Heart right ventricle (tissue), 16 donors: Measurements from ENCODE around the gene PNN. TPM values are rescaled to one million over a fixed set of nuclear protein-coding genes. Genes with fewer than 3 reads are reported as not detected.
A peak's percentile ranks its signal among the peaks of the same experiment; 100 is the strongest.
"Not testable (repeated sequence)": the region's sequence is repeated elsewhere in the genome, so short reads cannot be mapped to it uniquely, and the experiment has no call there.

Source experiments
- ATAC-seq, 8 donors: fragments of 200-7000 bp; cut with Tn5 transposase; one replicate each; pipeline ENCODE4 v1.9.1; 2020; ENCODE audit warnings: mild to moderate bottlenecking in 8 of 8, moderate library complexity in 8 of 8, moderate number of reproducible peaks in 1 of 8
- DNase-seq, 2 donors: peaks; one replicate each; pipeline ENCODE4 v3.0.0-alpha.2; 2020
- H3K27ac ChIP-seq, 10 donors: fragments of 200-600 bp; sonication (generic) in 2 of 10; one replicate each; pipeline versions ENCODE4 v1.5.0 to v1.8.0; 2020 to 2022; ENCODE audit warnings: mild to moderate bottlenecking in 3 of 10
- H3K27me3 ChIP-seq, 7 donors: fragments of 200-600 bp; one replicate each; pipeline ENCODE4 v1.8.0; 2021 to 2022; ENCODE audit warnings: mild to moderate bottlenecking in 2 of 7
- H3K36me3 ChIP-seq, 9 donors: fragments of 200-600 bp; sonication (generic) in 1 of 9; one replicate each; pipeline versions ENCODE4 v1.5.0 to v1.8.0; 2020 to 2022; ENCODE audit warnings: mild to moderate bottlenecking in 2 of 9
- H3K4me1 ChIP-seq, 9 donors: fragments of 200-600 bp; sonication (generic) in 1 of 9; one replicate each; pipeline versions ENCODE4 v1.5.0 to v1.8.0; 2020 to 2022; ENCODE audit warnings: mild to moderate bottlenecking in 4 of 9
- H3K4me3 ChIP-seq, 10 donors: fragments of 200-600 bp; sonication (generic) in 2 of 10; one replicate each; pipeline versions ENCODE4 v1.5.0 to v1.8.0; 2020 to 2022; ENCODE audit warnings: mild to moderate bottlenecking in 7 of 10, moderate library complexity in 2 of 10
- H3K9me3 ChIP-seq, 11 donors: fragments of 200-600 bp in 10 of 11; sonication (generic) in 2 of 11; one replicate each; pipeline versions ENCODE4 v1.5.0 to v1.8.0; 2013 to 2022; ENCODE audit warnings: mild to moderate bottlenecking in 2 of 11, control low read depth in 1 of 11, moderate library complexity in 1 of 11
- CTCF ChIP-seq, 9 donors: fragments of 200-600 bp; sonication (generic) in 2 of 9; IDR thresholded peaks; one replicate each; pipeline versions ENCODE4 v1.5.0 to v1.8.0; 2021 to 2022; ENCODE audit warnings: antibody characterized with exemption in 9 of 9, mild to moderate bottlenecking in 5 of 9, moderate library complexity in 1 of 9
- WGBS, 2 donors: extraction: QIAGEN DNeasy Blood & Tissue Kit; methylation state at CpG; one replicate each; pipeline ENCODE4 v1.1.7; 2013; ENCODE audit warnings: inconsistent platforms in 1 of 2; 5-methylcytosine and 5-hydroxymethylcytosine counted together
- intact Hi-C, 10 donors: fragments of 100-400 bp; cut with DNase I; formaldehyde crosslinking; loops; one replicate each; pipeline versions ENCODE4 v1.11.1 to v1.14.2; 2022
- polyA plus RNA-seq, 2 donors: library from polyadenylated mRNA; stranded (reverse); fragments of 200-250 nt; gene quantifications; one replicate each; pipeline ENCODE4 v1.2.3, GENCODE V29; 2013
- total RNA-seq, 10 donors: library from RNA; stranded (reverse); fragmentation: NEBNext Ultra II Directional in 3 of 10; extraction: Animal tissue kit (Norgen Biotek cat#: 25700) in 3 of 10; gene quantifications; one replicate each; pipeline versions ENCODE4 v1.2.1 to v1.2.4, GENCODE V29; 2021 to 2023
- donor health status: Arrhythmogenic right ventricular cardiomyopathy.
- donor health status: ischemic (EF 13 %, LVEDD 7.1; RV severe dilation, severe dysfunction).
- donor health status: healthy with polysubstance abuse.
- donor health status: DM: no; HTN: yes; CAD: no.
- donor health status: DM: no; HTN: no; CAD: no.
- donor health status: ischemic (EF 25% LVEDD 6.9; RV normal size, moderate dysfunction).
- donor health status: ischemic (EF 25% LVEDD 5.7; RV mildly dilated, moderate dysfunction).
- donor health status: healthy.
- donor health status: DM: yes; HTN: yes; CAD: no.
- donor health status: Ischemic cardiomyopathy.
- donor health status: ischemic (EF 35%, LVEDD 5.7; RV mildly dilated, moderate dysfunction).
- donor health status: nonischemic (EF 11% LVEDD 7.7; RV severe dilation, severe dysfunction).
- donor health status: DM: yes; HTN: yes; CAD: no.
- donor health status: PGD.
- donor health status: ischemic (EF 29% LVEDD 5.4; RV normal size, mild dysfunction).
- donor health status: nonischemic (EF 23%, LVEDD 6.1; RV moderate dilation, normal function).

Gene PNN
- total and polyA plus RNA-seq, 12 donors: 16.8 to 54.4 (median 20.5) TPM

- intact Hi-C loops: no loop called here
- no peak for ATAC-seq
- no peak overlapping the region for H3K4me3 ChIP-seq
- peaks cover 0 to 96% (median 17%) of the 10 kb centered on the region in 9 donors for H3K36me3 ChIP-seq
- H3K9me3 ChIP-seq: no peaks in the 10 kb centered on the region
- peaks cover 0 to 4% (median 0%) of the 10 kb centered on the region in 9 donors for H3K4me1 ChIP-seq
- DNase-seq: no peak
- 95 to 96% methylated on average over 1 of the region's 1 CpG for WGBS, 2 donors
- H3K27me3 ChIP-seq: no peaks in the 10 kb centered on the region
- H3K27ac ChIP-seq: no peak overlapping the region
- TF ChIP-seq CTCF (IDR thresholded peaks at IDR 0.05): no peak
Measured at GRCh38 chr14:39160494-39160893, 14.6 kb upstream of the PNN start.

- peak overlapping the region in 3 of 10 donors; percentile 64 to 89 (median 86) for H3K4me3 ChIP-seq
Measured at GRCh38 chr14:39167797-39168320, 7.2 kb upstream of the PNN start.

GRCh38 chr14:39168591-39168990 lies 6.5 kb upstream of the PNN start:
- no peaks in the 10 kb centered on the region for H3K9me3 ChIP-seq
- ATAC-seq (no peak), DNase-seq (no peak)
- H3K4me1 ChIP-seq: peaks cover 0 to 46% (median 35%) of the 10 kb centered on the region in 9 donors
- H3K27me3 ChIP-seq: no peaks in the 10 kb centered on the region
- H3K27ac ChIP-seq: peak overlapping the region in 1 of 10 donors; percentile 95
- intact Hi-C loops: loop anchor here in 2 of 10 donors (5.0 kb wide), 2 partner anchors 41 to 199 kb away; no protein-coding TSS in a partner anchor
- 77 to 78% methylated on average over 4 of the region's 4 CpGs for WGBS, 2 donors
- peaks cover 0 to 38% (median 0%) of the 10 kb centered on the region in 9 donors for H3K36me3 ChIP-seq
- TF ChIP-seq CTCF (IDR thresholded peaks at IDR 0.05): no peak
- peak overlapping the region in 7 of 10 donors; percentile 64 to 91 (median 86) for H3K4me3 ChIP-seq

More at GRCh38 chr14:39167797-39168320, 7.2 kb upstream of the PNN start:
- intact Hi-C loops: loop anchor here in 2 of 10 donors (5.0 kb wide), 2 partner anchors 41 to 199 kb away; no protein-coding TSS in a partner anchor
- not testable (repeated sequence) for H3K27me3 ChIP-seq, DNase-seq, ATAC-seq, H3K27ac ChIP-seq, H3K9me3 ChIP-seq
- WGBS, 2 donors: 89 to 92% methylated on average over 10 of the region's 10 CpGs
- Histone ChIP-seq H3K36me3 (peaks cover 0 to 43% (median 0%) of the 10 kb centered on the region in 9 donors), H3K4me1 (peaks cover 0 to 46% (median 35%) of the 10 kb centered on the region in 9 donors)

- no peaks in the 10 kb centered on the region for H3K27me3 ChIP-seq
- H3K36me3 ChIP-seq: peaks cover 0 to 29% (median 0%) of the 10 kb centered on the region in 9 donors
- peaks cover 0 to 46% (median 35%) of the 10 kb centered on the region in 9 donors for H3K4me1 ChIP-seq
- no peak for TF ChIP-seq CTCF (IDR thresholded peaks at IDR 0.05)
- WGBS, 2 donors: 0% methylated on average over 7 of the region's 7 CpGs
- intact Hi-C loops: loop anchor here in 2 of 10 donors (5.0 kb wide), 2 partner anchors 42 to 198 kb away; no protein-coding TSS in a partner anchor
- ATAC-seq: peak in 6 of 8 donors; percentile 38 to 60 (median 52)
- H3K4me3 ChIP-seq: peak overlapping the region; percentile 64 to 98 (median 84)
- no peak for DNase-seq
- H3K27ac ChIP-seq: peak overlapping the region; percentile 86 to 99 (median 96)
- no peaks in the 10 kb centered on the region for H3K9me3 ChIP-seq
Measured at GRCh38 chr14:39169541-39169900, 5.5 kb upstream of the PNN start.

GRCh38 chr14:39173198-39173597 lies 1.9 kb upstream of the PNN start:
- no peak for DNase-seq
- Histone ChIP-seq H3K9me3 (no peaks in the 10 kb centered on the region), H3K36me3 (peaks cover 0 to 23% (median 16%) of the 10 kb centered on the region in 9 donors), H3K27ac (no peak overlapping the region), H3K4me1 (peaks cover 0 to 42% (median 37%) of the 10 kb centered on the region in 9 donors), H3K27me3 (no peaks in the 10 kb centered on the region), H3K4me3 (no peak overlapping the region)
- intact Hi-C loops: loop anchor here in 7 of 10 donors (5.0 to 10.0 kb wide), 8 partner anchors 61 to 259 kb away; partner anchors contain the start of genes FBXO33 (in 3 of the 7), SEC23A (in 3 of the 7) and GEMIN2 (in 1 of the 7)
- ATAC-seq: no peak
- WGBS, 2 donors: 67 to 87% methylated on average over 3 of the region's 3 CpGs
- no peak for TF ChIP-seq CTCF (IDR thresholded peaks at IDR 0.05)
